Stimulated activated naive CD8-positive, alpha-beta T cell treated with anti-CD3 and anti-CD28 coated beads, Interleukin-15, amount 100 ng/mL, for 72 hours (primary cell): ENCODE data around the gene TEX35.
"Not testable (repeated sequence)": the region's sequence is repeated elsewhere in the genome, so short reads cannot be mapped to it uniquely, and the experiment has no call there.

Experiments
- ATAC-seq: fragments of 150-1000 bp; cut with Tn5 transposase; 2 replicates; pipeline ENCODE4 v1.10.0; 2021; ENCODE audit warnings: mild to moderate bottlenecking, moderate library complexity
- DNase-seq, 2 donors: peaks; one replicate each; pipeline ENCODE4 v3.0.0; 2021 to 2022
- H3K27ac Mint-ChIP-seq, 2 donors: one replicate each; pipeline ENCODE4 v1.8.0; 2022; ENCODE audit warnings: mild to moderate bottlenecking in 2 of 2, mixed read lengths in 2 of 2, moderate library complexity in 2 of 2
- H3K27me3 Mint-ChIP-seq: one replicate; pipeline ENCODE4 v1.8.0; 2022; ENCODE audit warnings: mixed read lengths
- H3K4me1 Mint-ChIP-seq: one replicate; pipeline ENCODE4 v1.8.0; 2022; ENCODE audit warnings: mild to moderate bottlenecking, mixed read lengths
- H3K4me3 Mint-ChIP-seq, 2 donors: one replicate each; pipeline ENCODE4 v1.8.0; 2022; ENCODE audit warnings: mild to moderate bottlenecking in 2 of 2, mixed read lengths in 2 of 2, moderate library complexity in 1 of 2
- H3K9me3 Mint-ChIP-seq, 2 donors: one replicate each; pipeline ENCODE4 v1.8.0; 2022; ENCODE audit warnings: mixed read lengths in 2 of 2

Gene TEX35

GRCh38 chr1:178540204-178540603 lies 27.3 kb downstream of the TEX35 start:
- Mint-ChIP-seq H3K27me3 (peaks cover 7% of the 10 kb centered on the region), H3K27ac (no peak overlapping the region), H3K4me3 (no peak overlapping the region), H3K9me3 (no peaks in the 10 kb centered on the region), H3K4me1 (peaks cover 24% of the 10 kb centered on the region)
- DNase-seq = no peak
- ATAC-seq = no peak

- DNase-seq = no peak
- no peak for ATAC-seq
- Mint-ChIP-seq H3K4me1 (peaks cover 24% of the 10 kb centered on the region), H3K27ac (no peak overlapping the region), H3K9me3 (no peaks in the 10 kb centered on the region), H3K4me3 (no peak overlapping the region), H3K27me3 (peaks cover 7% of the 10 kb centered on the region)
Observed at GRCh38 chr1:178540646-178541045, 27.7 kb downstream of the TEX35 start.

GRCh38 chr1:178541379-178541778 lies 28.5 kb downstream of the TEX35 start:
- peaks cover 7% of the 10 kb centered on the region for H3K27me3 Mint-ChIP-seq
- H3K4me3 Mint-ChIP-seq = peak overlapping the region; percentile 94 to 96
- peak overlapping the region in 1 of 2 donors; percentile 93 for H3K27ac Mint-ChIP-seq
- no peaks in the 10 kb centered on the region for H3K9me3 Mint-ChIP-seq
- DNase-seq = no peak
- H3K4me1 Mint-ChIP-seq = peaks cover 24% of the 10 kb centered on the region
- ATAC-seq = no peak

- Mint-ChIP-seq H3K27me3 (peaks cover 7% of the 10 kb centered on the region), H3K9me3 (no peaks in the 10 kb centered on the region), H3K4me3 (peak overlapping the region; percentile 94 to 96), H3K27ac (peak overlapping the region; percentile 90 to 93), H3K4me1 (peaks cover 24% of the 10 kb centered on the region)
- DNase-seq (peak; percentile 44 to 49), ATAC-seq (peak; percentile 65)
Observed at GRCh38 chr1:178541829-178542553, 29.1 kb downstream of the TEX35 start.

GRCh38 chr1:178542554-178543289 lies 29.8 kb downstream of the TEX35 start:
- peak; percentile 93 to 94 for DNase-seq
- ATAC-seq = peak; percentile 88
- H3K4me1 Mint-ChIP-seq = peaks cover 24% of the 10 kb centered on the region
- H3K27ac Mint-ChIP-seq = peak overlapping the region; percentile 93 to 96
- H3K9me3 Mint-ChIP-seq = no peaks in the 10 kb centered on the region
- peaks cover 7% of the 10 kb centered on the region for H3K27me3 Mint-ChIP-seq
- H3K4me3 Mint-ChIP-seq = peak overlapping the region; percentile 94 to 96

- no peak for DNase-seq
- peaks cover 24% of the 10 kb centered on the region for H3K4me1 Mint-ChIP-seq
- ATAC-seq = peak; percentile 9
- H3K9me3 Mint-ChIP-seq = no peaks in the 10 kb centered on the region
- peak overlapping the region in 1 of 2 donors; percentile 93 for H3K27ac Mint-ChIP-seq
- peaks cover 7% of the 10 kb centered on the region for H3K27me3 Mint-ChIP-seq
- peak overlapping the region; percentile 94 to 96 for H3K4me3 Mint-ChIP-seq
Observed at GRCh38 chr1:178543290-178543607, 30.3 kb downstream of the TEX35 start.

GRCh38 chr1:178544531-178544930 lies 31.6 kb downstream of the TEX35 start:
- peaks cover 24% of the 10 kb centered on the region for H3K4me1 Mint-ChIP-seq

GRCh38 chr1:178548108-178548507 lies 35.2 kb downstream of the TEX35 start:
- Mint-ChIP-seq H3K9me3 (no peaks in the 10 kb centered on the region), H3K27me3 (no peaks in the 10 kb centered on the region), H3K4me3 (no peak overlapping the region), H3K27ac (no peak overlapping the region), H3K4me1 (peaks cover 11% of the 10 kb centered on the region)
- ATAC-seq (peak; percentile 13), DNase-seq (no peak)

More at GRCh38 chr1:178544531-178544930, 31.6 kb downstream of the TEX35 start:
- no peak for DNase-seq
- Mint-ChIP-seq H3K9me3 (no peaks in the 10 kb centered on the region), H3K27me3 (no peaks in the 10 kb centered on the region), H3K4me3 (no peak overlapping the region), H3K27ac (peak overlapping the region in 1 of 2 donors; percentile 61)
- no peak for ATAC-seq

- Mint-ChIP-seq H3K27ac (no peak overlapping the region), H3K4me3 (no peak overlapping the region), H3K4me1 (no peaks in the 10 kb centered on the region), H3K27me3 (no peaks in the 10 kb centered on the region), H3K9me3 (peaks cover 9 to 10% of the 10 kb centered on the region in 2 donors)
- no peak for ATAC-seq
- DNase-seq = no peak
Observed at GRCh38 chr1:178551307-178551706, 38.4 kb downstream of the TEX35 start.

- ATAC-seq (no peak), DNase-seq (no peak)
- Mint-ChIP-seq H3K4me3 (no peak overlapping the region), H3K9me3 (peaks cover 9 to 10% of the 10 kb centered on the region in 2 donors), H3K27me3 (no peaks in the 10 kb centered on the region), H3K4me1 (no peaks in the 10 kb centered on the region), H3K27ac (no peak overlapping the region)
Observed at GRCh38 chr1:178551940-178552339, 39.0 kb downstream of the TEX35 start.

- Mint-ChIP-seq H3K4me3 (no peak overlapping the region), H3K9me3 (peaks cover 9 to 10% of the 10 kb centered on the region in 2 donors), H3K4me1 (no peaks in the 10 kb centered on the region), H3K27me3 (no peaks in the 10 kb centered on the region), H3K27ac (no peak overlapping the region)
- ATAC-seq = no peak
- no peak for DNase-seq
Observed at GRCh38 chr1:178552856-178553255, 39.9 kb downstream of the TEX35 start.

GRCh38 chr1:178554351-178554750 lies 41.4 kb downstream of the TEX35 start:
- H3K9me3 Mint-ChIP-seq, H3K4me3 Mint-ChIP-seq, DNase-seq, H3K4me1 Mint-ChIP-seq, H3K27ac Mint-ChIP-seq, ATAC-seq, H3K27me3 Mint-ChIP-seq: not testable (repeated sequence)

- H3K27me3 Mint-ChIP-seq, H3K4me3 Mint-ChIP-seq, DNase-seq, H3K27ac Mint-ChIP-seq, H3K9me3 Mint-ChIP-seq, H3K4me1 Mint-ChIP-seq, ATAC-seq: not testable (repeated sequence)
Observed at GRCh38 chr1:178555613-178556012, 42.7 kb downstream of the TEX35 start.

GRCh38 chr1:178558816-178559215 lies 45.9 kb downstream of the TEX35 start:
- H3K27ac Mint-ChIP-seq, H3K27me3 Mint-ChIP-seq, H3K4me3 Mint-ChIP-seq, H3K9me3 Mint-ChIP-seq, H3K4me1 Mint-ChIP-seq, DNase-seq, ATAC-seq: not testable (repeated sequence)

- Mint-ChIP-seq H3K4me3 (no peak overlapping the region), H3K9me3 (no peaks in the 10 kb centered on the region), H3K4me1 (no peaks in the 10 kb centered on the region), H3K27me3 (no peaks in the 10 kb centered on the region), H3K27ac (no peak overlapping the region)
- no peak for DNase-seq
- no peak for ATAC-seq
Observed at GRCh38 chr1:178560871-178561376, 48.0 kb downstream of the TEX35 start.
